Astrocyte of the spinal cord (primary cell): ENCODE results near the gene KIAA1328.
A peak's percentile ranks its signal among the peaks of the same experiment; 100 is the strongest.

ENCODE experiments used
- DNase-seq: peaks from one replicate; pipeline ENCODE4 v3.0.0; 2011; ENCODE audit warnings: low read depth, low spot score
- H3K4me3 ChIP-seq: 2 replicates; pipeline ENCODE4 v1.5.1; 2011; ENCODE audit warnings: low read depth, mild to moderate bottlenecking, low read length, moderate library complexity
- CTCF ChIP-seq: IDR thresholded peaks from 2 replicates; pipeline ENCODE4 v1.5.1; 2012; ENCODE audit warnings: low read depth, mild to moderate bottlenecking, low read length, inconsistent platforms
- in situ Hi-C: cut with HindIII; loops from 2 replicates; pipeline ENCODE4 v1.10.0; 2017; ENCODE audit warnings: low sequenced_read_pairs

The KIAA1328 gene

GRCh38 chr18:36993068-36993467 lies 164.1 kb downstream of the KIAA1328 start:
- H3K4me3 ChIP-seq: no peak overlapping the region
- DNase-seq: peak; percentile 47
- in situ Hi-C loops: no loop called here
- TF ChIP-seq CTCF: no peak

GRCh38 chr18:37006742-37007141 lies 177.8 kb downstream of the KIAA1328 start:
- no peak for DNase-seq
- in situ Hi-C loops: no loop called here
- TF ChIP-seq CTCF: no peak
- H3K4me3 ChIP-seq: no peak overlapping the region

GRCh38 chr18:37012452-37012851 lies 183.5 kb downstream of the KIAA1328 start:
- TF ChIP-seq CTCF: no peak
- DNase-seq: no peak
- no peak overlapping the region for H3K4me3 ChIP-seq
- in situ Hi-C loops: no loop called here

- peak; percentile 7 for DNase-seq
- in situ Hi-C loops: no loop called here
- peak; percentile 42 for TF ChIP-seq CTCF
- no peak overlapping the region for H3K4me3 ChIP-seq
Measured at GRCh38 chr18:37019157-37019827, 190.4 kb downstream of the KIAA1328 start.

GRCh38 chr18:37033419-37033818 lies 204.5 kb downstream of the KIAA1328 start:
- no peak for TF ChIP-seq CTCF
- H3K4me3 ChIP-seq: no peak overlapping the region
- no peak for DNase-seq
- in situ Hi-C loops: no loop called here

GRCh38 chr18:37042381-37042780 lies 213.5 kb downstream of the KIAA1328 start:
- DNase-seq: no peak
- H3K4me3 ChIP-seq: no peak overlapping the region
- no peak for TF ChIP-seq CTCF
- in situ Hi-C loops: no loop called here
